Measurements from ENCODE around the gene PPP1R12C.

The PPP1R12C gene

GRCh38 chr19:55058781-55059610 is 58.4 kb downstream of the PPP1R12C start:
- no peak overlapping the region for H3K27ac ChIP-seq (ENCODE audit: insufficient read depth, low read depth, low read length, poor library complexity, severe bottlenecking)
- H3K9me3 ChIP-seq (ENCODE audit: control insufficient read depth, low read length) = no peaks in the 10 kb centered on the region
- H3K36me3 ChIP-seq (ENCODE audit: control insufficient read depth, insufficient read depth, low read length) = peaks cover 3% of the 10 kb centered on the region
- 91 to 92% methylated on average over 23 of the region's 23 CpGs for WGBS, 2 experiments
- peaks cover 12% of the 10 kb centered on the region for H3K27me3 ChIP-seq (ENCODE audit: control insufficient read depth, insufficient read depth, low read length, poor library complexity, severe bottlenecking)
- no peak overlapping the region for H3K4me3 ChIP-seq (ENCODE audit: insufficient read depth, low read depth, low read length)
- H3K4me1 ChIP-seq (ENCODE audit: control insufficient read depth, insufficient read depth, low read length) = peaks cover 8% of the 10 kb centered on the region

GRCh38 chr19:55056827-55057226 is 60.6 kb downstream of the PPP1R12C start:
- Histone ChIP-seq H3K27ac (ENCODE audit: insufficient read depth, low read depth, low read length, poor library complexity, severe bottlenecking) (no peak overlapping the region), H3K36me3 (ENCODE audit: control insufficient read depth, insufficient read depth, low read length) (peaks cover 3% of the 10 kb centered on the region), H3K27me3 (ENCODE audit: control insufficient read depth, insufficient read depth, low read length, poor library complexity, severe bottlenecking) (peaks cover under 1% of the 10 kb centered on the region), H3K9me3 (ENCODE audit: control insufficient read depth, low read length) (no peaks in the 10 kb centered on the region), H3K4me1 (ENCODE audit: control insufficient read depth, insufficient read depth, low read length) (no peaks in the 10 kb centered on the region), H3K4me3 (ENCODE audit: insufficient read depth, low read depth, low read length) (no peak overlapping the region)
- WGBS, 2 experiments = 94 to 96% methylated on average over 9 of the region's 9 CpGs

- no peak overlapping the region for H3K27ac ChIP-seq (ENCODE audit: insufficient read depth, low read depth, low read length, poor library complexity, severe bottlenecking)
- no peak overlapping the region for H3K4me3 ChIP-seq (ENCODE audit: insufficient read depth, low read depth, low read length)
- peaks cover 4% of the 10 kb centered on the region for H3K36me3 ChIP-seq (ENCODE audit: control insufficient read depth, insufficient read depth, low read length)
- no peaks in the 10 kb centered on the region for H3K9me3 ChIP-seq (ENCODE audit: control insufficient read depth, low read length)
- 93 to 94% methylated on average over 7 of the region's 7 CpGs for WGBS, 2 experiments
- H3K4me1 ChIP-seq (ENCODE audit: control insufficient read depth, insufficient read depth, low read length) = no peaks in the 10 kb centered on the region
- no peaks in the 10 kb centered on the region for H3K27me3 ChIP-seq (ENCODE audit: control insufficient read depth, insufficient read depth, low read length, poor library complexity, severe bottlenecking)
These were observed 63.7 kb downstream of the PPP1R12C start for GRCh38 chr19:55053735-55054134.

GRCh38 chr19:55050749-55051532 is 66.5 kb downstream of the PPP1R12C start:
- Histone ChIP-seq H3K27me3 (ENCODE audit: control insufficient read depth, insufficient read depth, low read length, poor library complexity, severe bottlenecking) (no peaks in the 10 kb centered on the region), H3K27ac (ENCODE audit: insufficient read depth, low read depth, low read length, poor library complexity, severe bottlenecking) (no peak overlapping the region), H3K36me3 (ENCODE audit: control insufficient read depth, insufficient read depth, low read length) (peaks cover 18% of the 10 kb centered on the region), H3K4me1 (ENCODE audit: control insufficient read depth, insufficient read depth, low read length) (no peaks in the 10 kb centered on the region), H3K4me3 (ENCODE audit: insufficient read depth, low read depth, low read length) (no peak overlapping the region), H3K9me3 (ENCODE audit: control insufficient read depth, low read length) (no peaks in the 10 kb centered on the region)
- 96% methylated on average over 25 of the region's 25 CpGs for WGBS, 2 experiments

- 94 to 96% methylated on average over 15 of the region's 15 CpGs for WGBS, 2 experiments
- Histone ChIP-seq H3K4me3 (ENCODE audit: insufficient read depth, low read depth, low read length) (no peak overlapping the region), H3K9me3 (ENCODE audit: control insufficient read depth, low read length) (no peaks in the 10 kb centered on the region), H3K27ac (ENCODE audit: insufficient read depth, low read depth, low read length, poor library complexity, severe bottlenecking) (no peak overlapping the region), H3K27me3 (ENCODE audit: control insufficient read depth, insufficient read depth, low read length, poor library complexity, severe bottlenecking) (no peaks in the 10 kb centered on the region), H3K36me3 (ENCODE audit: control insufficient read depth, insufficient read depth, low read length) (peaks cover 15% of the 10 kb centered on the region), H3K4me1 (ENCODE audit: control insufficient read depth, insufficient read depth, low read length) (no peaks in the 10 kb centered on the region)
These were observed 69.0 kb downstream of the PPP1R12C start for GRCh38 chr19:55048446-55048845.

GRCh38 chr19:55047951-55048350 is 69.5 kb downstream of the PPP1R12C start:
- WGBS, 2 experiments = 94 to 95% methylated on average over 12 of the region's 12 CpGs
- no peaks in the 10 kb centered on the region for H3K27me3 ChIP-seq (ENCODE audit: control insufficient read depth, insufficient read depth, low read length, poor library complexity, severe bottlenecking)
- no peak overlapping the region for H3K4me3 ChIP-seq (ENCODE audit: insufficient read depth, low read depth, low read length)
- no peaks in the 10 kb centered on the region for H3K9me3 ChIP-seq (ENCODE audit: control insufficient read depth, low read length)
- peaks cover 15% of the 10 kb centered on the region for H3K36me3 ChIP-seq (ENCODE audit: control insufficient read depth, insufficient read depth, low read length)
- no peaks in the 10 kb centered on the region for H3K4me1 ChIP-seq (ENCODE audit: control insufficient read depth, insufficient read depth, low read length)
- H3K27ac ChIP-seq (ENCODE audit: insufficient read depth, low read depth, low read length, poor library complexity, severe bottlenecking) = no peak overlapping the region

- 94 to 97% methylated on average over 17 of the region's 17 CpGs for WGBS, 2 experiments
- Histone ChIP-seq H3K27ac (ENCODE audit: insufficient read depth, low read depth, low read length, poor library complexity, severe bottlenecking) (no peak overlapping the region), H3K36me3 (ENCODE audit: control insufficient read depth, insufficient read depth, low read length) (peaks cover 15% of the 10 kb centered on the region), H3K4me1 (ENCODE audit: control insufficient read depth, insufficient read depth, low read length) (no peaks in the 10 kb centered on the region), H3K9me3 (ENCODE audit: control insufficient read depth, low read length) (no peaks in the 10 kb centered on the region), H3K4me3 (ENCODE audit: insufficient read depth, low read depth, low read length) (no peak overlapping the region), H3K27me3 (ENCODE audit: control insufficient read depth, insufficient read depth, low read length, poor library complexity, severe bottlenecking) (no peaks in the 10 kb centered on the region)
These were observed 70.3 kb downstream of the PPP1R12C start for GRCh38 chr19:55046975-55047622.

- H3K4me1 ChIP-seq (ENCODE audit: control insufficient read depth, insufficient read depth, low read length) = no peaks in the 10 kb centered on the region
- 95% methylated on average over 30 of the region's 30 CpGs for WGBS, 2 experiments
- no peaks in the 10 kb centered on the region for H3K27me3 ChIP-seq (ENCODE audit: control insufficient read depth, insufficient read depth, low read length, poor library complexity, severe bottlenecking)
- H3K9me3 ChIP-seq (ENCODE audit: control insufficient read depth, low read length) = no peaks in the 10 kb centered on the region
- no peak overlapping the region for H3K4me3 ChIP-seq (ENCODE audit: insufficient read depth, low read depth, low read length)
- no peak overlapping the region for H3K27ac ChIP-seq (ENCODE audit: insufficient read depth, low read depth, low read length, poor library complexity, severe bottlenecking)
- H3K36me3 ChIP-seq (ENCODE audit: control insufficient read depth, insufficient read depth, low read length) = peaks cover 15% of the 10 kb centered on the region
These were observed 72.4 kb downstream of the PPP1R12C start for GRCh38 chr19:55044771-55045716.

GRCh38 chr19:55044286-55044685 is 73.2 kb downstream of the PPP1R12C start:
- Histone ChIP-seq H3K9me3 (ENCODE audit: control insufficient read depth, low read length) (no peaks in the 10 kb centered on the region), H3K27ac (ENCODE audit: insufficient read depth, low read depth, low read length, poor library complexity, severe bottlenecking) (no peak overlapping the region), H3K27me3 (ENCODE audit: control insufficient read depth, insufficient read depth, low read length, poor library complexity, severe bottlenecking) (no peaks in the 10 kb centered on the region), H3K36me3 (ENCODE audit: control insufficient read depth, insufficient read depth, low read length) (peaks cover 15% of the 10 kb centered on the region), H3K4me3 (ENCODE audit: insufficient read depth, low read depth, low read length) (no peak overlapping the region), H3K4me1 (ENCODE audit: control insufficient read depth, insufficient read depth, low read length) (no peaks in the 10 kb centered on the region)
- 95 to 96% methylated on average over 5 of the region's 5 CpGs for WGBS, 2 experiments
